SK-N-SH (cell line): Measurements from ENCODE around the gene IRF1. TPM values are rescaled to one million over a fixed set of nuclear protein-coding genes. Genes with fewer than 3 reads are reported as not detected.

Experiments
- CTCF ChIA-PET: fragments of 300-600, 350-600 bp; formaldehyde crosslinking; extraction: SDS; loops from one replicate; lab custom pipeline; 2021; lab: Yijun Ruan, JAX
- POLR2A ChIA-PET: fragments of 350-600 bp; sonication (Branson Sonifier 250); formaldehyde crosslinking; extraction: SDS; loops from one replicate; lab custom pipeline; 2020; ENCODE audit warnings: antibody characterized with exemption, inconsistent platforms; lab: Yijun Ruan, JAX
- DNase-seq: peaks from one replicate; pipeline ENCODE4 v3.0.0; 2012
- H2AFZ ChIP-seq: fragments of 200-600 bp; sonication (generic); 2 replicates; pipeline ENCODE4 v1.8.1; 2016; ENCODE audit warnings: antibody characterized with exemption, mild to moderate bottlenecking, low read depth
- H3F3A ChIP-seq: fragments of 200-600 bp; sonication (generic); replicated peaks from 2 replicates; pipeline ENCODE3; 2016; ENCODE audit warnings: antibody characterized with exemption, mild to moderate bottlenecking; ENCODE audit not compliant: insufficient read depth
- H3K27ac ChIP-seq, 2 experiments: fragments of 200-500 bp in 1 of 2; fragments of 200-600 bp in 1 of 2; sonication (Bioruptor generic) in 1 of 2; sonication (generic), shearing (Covaris generic) in 1 of 2; 2 replicates each; pipeline versions ENCODE4 v1.5.1 to v1.6.1; 2014 to 2016; ENCODE audit warnings: low read depth in 2 of 2, inconsistent platforms in 1 of 2, low read length in 1 of 2, mild to moderate bottlenecking in 1 of 2, mixed read lengths in 1 of 2
- H3K27me3 ChIP-seq: fragments of 200-600 bp; sonication (generic), shearing (Covaris generic); 2 replicates; pipeline ENCODE4 v1.6.1; 2016; ENCODE audit warnings: mixed run types; ENCODE audit not compliant: insufficient read depth
- H3K36me3 ChIP-seq, 2 experiments: fragments of 200-500 bp in 1 of 2; fragments of 200-600 bp in 1 of 2; sonication (Bioruptor generic) in 1 of 2; sonication (generic) in 1 of 2; replicated peaks in 1 of 2; 2 replicates each; pipeline versions ENCODE3 to v1.5.1; 2014 to 2016; ENCODE audit warnings: low read length in 1 of 2, mild to moderate bottlenecking in 1 of 2; ENCODE audit not compliant: insufficient read depth in 2 of 2, control insufficient read depth in 1 of 2
- H3K4me1 ChIP-seq, 2 experiments: fragments of 200-500 bp in 1 of 2; fragments of 200-600 bp in 1 of 2; sonication (Bioruptor generic) in 1 of 2; sonication (generic), shearing (Covaris generic) in 1 of 2; 2 replicates each; pipeline versions ENCODE4 v1.5.1 to v1.6.1; 2014 to 2016; ENCODE audit warnings: low read depth in 1 of 2, low read length in 1 of 2, mixed run types in 1 of 2; ENCODE audit not compliant: insufficient read depth in 2 of 2, control insufficient read depth in 1 of 2
- H3K4me2 ChIP-seq: fragments of 200-600 bp; sonication (generic), shearing (Covaris generic); 2 replicates; pipeline ENCODE4 v1.6.1; 2017; ENCODE audit warnings: mixed run types
- H3K4me3 ChIP-seq, 2 experiments: fragments of 200-500 bp in 1 of 2; fragments of 200-600 bp in 1 of 2; sonication (Bioruptor generic) in 1 of 2; sonication (generic), shearing (Covaris generic) in 1 of 2; 2 replicates each; pipeline versions ENCODE4 v1.5.1 to v1.8.1; 2014 to 2016; ENCODE audit warnings: low read depth in 2 of 2, inconsistent platforms in 1 of 2, low read length in 1 of 2, mild to moderate bottlenecking in 1 of 2, mixed read lengths in 1 of 2, moderate library complexity in 1 of 2
- H3K79me2 ChIP-seq: fragments of 200-600 bp; sonication (generic); 2 replicates; pipeline ENCODE4 v1.8.1; 2017; ENCODE audit warnings: mild to moderate bottlenecking; ENCODE audit not compliant: insufficient read depth
- H3K9ac ChIP-seq: fragments of 200-600 bp; sonication (generic); 2 replicates; pipeline ENCODE4 v1.6.1; 2017; ENCODE audit warnings: mixed run types
- H3K9me2 ChIP-seq: fragments of 200-600 bp; sonication (generic); 2 replicates; pipeline ENCODE4 v1.6.1; 2017; ENCODE audit warnings: mixed run types
- H3K9me3 ChIP-seq: fragments of 200-600 bp; sonication (generic); 2 replicates; pipeline ENCODE4 v1.6.1; 2017; ENCODE audit warnings: mixed run types, mild to moderate bottlenecking, moderate library complexity
- H4K20me1 ChIP-seq: fragments of 200-600 bp; sonication (generic); 2 replicates; pipeline ENCODE4 v1.6.1; 2017; ENCODE audit warnings: mild to moderate bottlenecking, mixed run types; ENCODE audit not compliant: insufficient read depth
- CHD2 ChIP-seq: fragments of 150-350 bp; IDR thresholded peaks from 2 replicates; pipeline ENCODE4 v1.6.1; 2018; ENCODE audit warnings: low read length; ENCODE audit not compliant: partially characterized antibody
- CTCF ChIP-seq: fragments of 200-600 bp; sonication (generic); IDR thresholded peaks from 2 replicates; pipeline ENCODE4 v1.6.1; 2017; ENCODE audit warnings: antibody characterized with exemption, mild to moderate bottlenecking, moderate library complexity
- ELF1 ChIP-seq: IDR thresholded peaks from 2 replicates; pipeline ENCODE4 v1.4.0; 2012
- FOXJ3 ChIP-seq: sonication (generic); formaldehyde crosslinking; IDR thresholded peaks from 2 replicates; pipeline ENCODE4 v1.5.1; 2020; ENCODE audit warnings: mild to moderate bottlenecking, missing genetic modification reagents
- FOXM1 ChIP-seq: IDR thresholded peaks from 2 replicates; pipeline ENCODE4 v1.4.0; 2012; ENCODE audit warnings: low read depth, mild to moderate bottlenecking
- GATA2 ChIP-seq: sonication (generic); formaldehyde crosslinking; IDR thresholded peaks from 2 replicates; pipeline ENCODE4 v1.5.0; 2020; ENCODE audit warnings: mild to moderate bottlenecking, missing genetic modification reagents
- MXI1 ChIP-seq: IDR thresholded peaks from 2 replicates; pipeline ENCODE4 v1.6.1; 2012; ENCODE audit warnings: mild to moderate bottlenecking, low read depth, low read length, improper control_type of control experiment
- NFIC ChIP-seq: IDR thresholded peaks from 2 replicates; pipeline ENCODE4 v1.4.0; 2012; ENCODE audit warnings: borderline replicate concordance
- NRF1 ChIP-seq: IDR thresholded peaks from 2 replicates; pipeline ENCODE4 v1.6.1; 2012; ENCODE audit warnings: low read depth, mild to moderate bottlenecking, low read length
- POLR2AphosphoS5 ChIP-seq: IDR thresholded peaks from 2 replicates; pipeline ENCODE4 v1.6.1; 2012; ENCODE audit warnings: low read depth, low read length
- RCOR1 ChIP-seq: fragments of 150-350 bp; IDR thresholded peaks from 2 replicates; pipeline ENCODE4 v1.6.1; 2017; ENCODE audit warnings: antibody characterized with exemption, low read length
- RFX5 ChIP-seq: IDR thresholded peaks from 2 replicates; pipeline ENCODE4 v1.6.1; 2012; ENCODE audit warnings: mild to moderate bottlenecking, improper control_type of control experiment, low read length
- RXRA ChIP-seq: IDR thresholded peaks from 2 replicates; pipeline ENCODE4 v1.4.0; 2012; ENCODE audit warnings: low read depth, mild to moderate bottlenecking, borderline replicate concordance
- SMC3 ChIP-seq: IDR thresholded peaks from 2 replicates; pipeline ENCODE4 v1.6.1; 2012; ENCODE audit warnings: low read depth, low read length, improper control_type of control experiment
- TAF1 ChIP-seq: IDR thresholded peaks from 2 replicates; pipeline ENCODE4 v1.6.1; 2012; ENCODE audit warnings: low read depth, mild to moderate bottlenecking, low read length, moderate library complexity, borderline replicate concordance
- TCF12 ChIP-seq: IDR thresholded peaks from 2 replicates; pipeline ENCODE4 v1.4.0; 2012
- TEAD4 ChIP-seq: IDR thresholded peaks from 2 replicates; pipeline ENCODE4 v1.4.0; 2012; ENCODE audit warnings: mild to moderate bottlenecking, borderline replicate concordance; ENCODE audit not compliant: insufficient read depth
- USF1 ChIP-seq: IDR thresholded peaks from 2 replicates; pipeline ENCODE4 v1.4.0; 2012; ENCODE audit warnings: low read depth, borderline replicate concordance
- USF2 ChIP-seq: fragments of 150-350 bp; IDR thresholded peaks from 2 replicates; pipeline ENCODE4 v1.6.1; 2017; ENCODE audit warnings: antibody characterized with exemption, low read length, low read depth, borderline replicate concordance
- WGBS: methylation state at CpG from one replicate; pipeline ENCODE4 v1.1.6; 2017; ENCODE audit warnings: low lambda C conversion rate; 5-methylcytosine and 5-hydroxymethylcytosine counted together
- polyA plus RNA-seq, 3 experiments: library from polyadenylated mRNA; depleted of rRNA; stranded (reverse); fragments of >200 nt; gene quantifications; 2 replicates each; pipeline ENCODE4 v1.2.3, GENCODE V29; 2012

The IRF1 gene
- polyA plus RNA-seq, 1 of the 3 experiments (the other 2 are of a cell fraction), result 15.2 TPM

- Histone ChIP-seq H3K9ac (no peak overlapping the region), H3F3A (peaks cover 7% of the 10 kb centered on the region), H3K36me3 (no peaks in the 10 kb centered on the region), H3K9me3 (no peaks in the 10 kb centered on the region), H3K27me3 (no peaks in the 10 kb centered on the region), H3K4me3 (no peak overlapping the region), H3K79me2 (no peaks in the 10 kb centered on the region), H2AFZ (no peak overlapping the region), H3K9me2 (no peaks in the 10 kb centered on the region), H3K4me1 (peaks cover 1 to 3% of the 10 kb centered on the region in 2 experiments; a peak in 1 of 4 replicates), H3K27ac (no peak overlapping the region), H3K4me2 (no peak overlapping the region), H4K20me1 (no peaks in the 10 kb centered on the region)
- ChIA-PET CTCF (interaction anchor here (1.2 to 12.3 kb wide), 3 partner anchors 86 to 253 kb away, joined by 3 to 189 read pairs (median 95); no protein-coding TSS in a partner anchor), POLR2A (no interaction called here)
- TF ChIP-seq RXRA, result no peak
- TF ChIP-seq TAF1, result no peak
- TF ChIP-seq GATA2, result no peak
- no peak for TF ChIP-seq CHD2
- 82% methylated on average over 4 of the region's 4 CpGs for WGBS
- no peak for DNase-seq
These were observed 12.7 kb upstream of the IRF1 start for GRCh38 chr5:132503244-132503643.

- CTCF ChIA-PET, result interaction anchor here (1.0 to 12.3 kb wide), 16 partner anchors 8 to 437 kb away, joined by 3 to 189 read pairs (median 6); partner anchors contain the start of genes SLC22A4 and SLC22A5
- H3K27me3 ChIP-seq, result no peaks in the 10 kb centered on the region
- TF ChIP-seq FOXM1 (no peak), POLR2AphosphoS5 (no peak), USF1 (no peak), NRF1 (no peak), GATA2 (no peak), SMC3 (no peak), TCF12 (no peak), CTCF (no peak), RCOR1 (no peak), TAF1 (no peak), USF2 (no peak), RFX5 (no peak), MXI1 (no peak), CHD2 (no peak), FOXJ3 (no peak), ELF1 (no peak), TEAD4 (no peak), NFIC (no peak)
- TF ChIP-seq, all 33 proteins: peak for 0
- POLR2A ChIA-PET, result no interaction called here
- H3K4me3 ChIP-seq, result no peak overlapping the region
- H3K4me2 ChIP-seq, result no peak overlapping the region
- no peaks in the 10 kb centered on the region for H4K20me1 ChIP-seq
- H3K9ac ChIP-seq, result no peak overlapping the region
- H3K27ac ChIP-seq, result no peak overlapping the region
- peaks cover 9 to 10% of the 10 kb centered on the region in 2 experiments; a peak in 2 of 4 replicates for H3K4me1 ChIP-seq
- H3K9me2 ChIP-seq, result no peaks in the 10 kb centered on the region
- no peaks in the 10 kb centered on the region for H3K36me3 ChIP-seq
- 95% methylated on average over 3 of the region's 10 CpGs for WGBS
- H2AFZ ChIP-seq, result no peak overlapping the region
- H3K9me3 ChIP-seq, result no peaks in the 10 kb centered on the region
- peaks cover 15% of the 10 kb centered on the region for H3F3A ChIP-seq
- no peak for DNase-seq
- no peaks in the 10 kb centered on the region for H3K79me2 ChIP-seq
These were observed 11.7 kb upstream of the IRF1 start for GRCh38 chr5:132501961-132502931.
